ENCODE results near the gene MAGIX.
A peak's percentile ranks its signal among the peaks of the same experiment; 100 is the strongest.
"Not testable (repeated sequence)": the region's sequence is repeated elsewhere in the genome, so short reads cannot be mapped to it uniquely, and the experiment has no call there.

The MAGIX gene

DNA sequence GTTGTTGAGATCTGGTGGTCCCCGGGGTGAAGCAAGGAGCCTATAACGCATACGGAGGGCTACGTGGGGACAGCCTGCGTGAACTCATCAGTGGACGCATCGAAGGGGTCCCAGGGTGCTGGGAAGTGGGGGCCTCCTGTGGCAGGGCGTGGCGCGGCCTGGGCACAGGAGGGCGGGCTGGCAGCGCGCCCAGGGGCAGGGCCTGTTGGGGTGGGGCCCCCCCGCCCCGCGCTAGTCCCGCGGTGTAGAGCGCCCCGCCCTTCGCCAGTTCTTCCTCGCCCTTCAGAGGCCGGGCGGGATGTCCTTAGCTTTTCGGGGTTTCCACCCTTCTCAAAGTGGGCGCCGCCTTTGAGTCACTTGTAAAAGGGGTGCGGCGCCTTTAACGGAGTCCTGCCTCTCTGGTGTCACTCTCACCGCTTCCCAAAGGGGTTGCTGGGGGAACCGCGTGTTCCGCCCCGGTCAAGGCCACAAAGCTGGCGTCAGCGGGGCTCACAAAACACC, 9.8 kb downstream of the MAGIX start:
- no peaks in the 10 kb centered on the region for H3K36me3 ChIP-seq (ENCODE audit: control insufficient read depth, insufficient read depth, low read length)
- H3K27me3 ChIP-seq (ENCODE audit: control insufficient read depth, insufficient read depth, low read length): no peaks in the 10 kb centered on the region

GRCh38 chrX:49173544-49173943, 11.0 kb downstream of the MAGIX start:
- H3K27ac ChIP-seq: not testable (repeated sequence)

More for the DNA sequence above, 9.8 kb downstream of the MAGIX start:
- Histone ChIP-seq H3K4me3 (ENCODE audit: low read depth, low read length) (peak overlapping the region; percentile 59), H3K4me2 (ENCODE audit: low read length) (peak overlapping the region; percentile 79), H3K27ac (peak overlapping the region; percentile 39), H3K9me3 (ENCODE audit: control insufficient read depth, low read length) (no peaks in the 10 kb centered on the region), H3K4me1 (no peaks in the 10 kb centered on the region), H3K79me2 (no peaks in the 10 kb centered on the region), H3K9ac (no peak overlapping the region), H2AFZ (peak overlapping the region; percentile 83)
- TF ChIP-seq, protein P1, sequence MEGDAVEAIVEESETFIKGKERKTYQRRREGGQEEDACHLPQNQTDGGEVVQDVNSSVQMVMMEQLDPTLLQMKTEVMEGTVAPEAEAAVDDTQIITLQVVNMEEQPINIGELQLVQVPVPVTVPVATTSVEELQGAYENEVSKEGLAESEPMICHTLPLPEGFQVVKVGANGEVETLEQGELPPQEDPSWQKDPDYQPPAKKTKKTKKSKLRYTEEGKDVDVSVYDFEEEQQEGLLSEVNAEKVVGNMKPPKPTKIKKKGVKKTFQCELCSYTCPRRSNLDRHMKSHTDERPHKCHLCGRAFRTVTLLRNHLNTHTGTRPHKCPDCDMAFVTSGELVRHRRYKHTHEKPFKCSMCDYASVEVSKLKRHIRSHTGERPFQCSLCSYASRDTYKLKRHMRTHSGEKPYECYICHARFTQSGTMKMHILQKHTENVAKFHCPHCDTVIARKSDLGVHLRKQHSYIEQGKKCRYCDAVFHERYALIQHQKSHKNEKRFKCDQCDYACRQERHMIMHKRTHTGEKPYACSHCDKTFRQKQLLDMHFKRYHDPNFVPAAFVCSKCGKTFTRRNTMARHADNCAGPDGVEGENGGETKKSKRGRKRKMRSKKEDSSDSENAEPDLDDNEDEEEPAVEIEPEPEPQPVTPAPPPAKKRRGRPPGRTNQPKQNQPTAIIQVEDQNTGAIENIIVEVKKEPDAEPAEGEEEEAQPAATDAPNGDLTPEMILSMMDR (IDR thresholded peaks at IDR 0.05): no peak

DNA sequence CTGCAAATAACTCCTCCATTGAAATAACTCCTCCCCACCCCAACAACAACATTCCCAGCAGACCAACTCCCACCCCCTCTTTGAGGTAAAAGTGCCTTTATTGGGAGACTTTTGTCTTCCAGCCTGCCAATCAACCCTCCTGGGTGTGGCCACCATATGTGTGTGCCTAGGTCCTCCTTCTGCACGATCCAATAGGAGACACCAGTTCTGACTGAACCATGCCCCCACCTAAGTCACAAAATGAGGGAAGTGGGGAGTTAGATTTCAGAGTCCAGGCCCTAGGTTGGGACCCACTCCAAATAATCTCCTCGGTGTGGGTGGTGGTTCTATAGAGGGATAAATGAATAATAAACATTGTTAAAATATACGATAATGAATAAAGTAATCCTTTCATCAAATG, 12.2 kb downstream of the MAGIX start:
- no peak overlapping the region for H3K4me3 ChIP-seq (ENCODE audit: low read depth, low read length)
- no peaks in the 10 kb centered on the region for H3K36me3 ChIP-seq (ENCODE audit: control insufficient read depth, insufficient read depth, low read length)
- no peak overlapping the region for H2AFZ ChIP-seq
- no peaks in the 10 kb centered on the region for H3K9me3 ChIP-seq (ENCODE audit: control insufficient read depth, low read length)
- H3K4me1 ChIP-seq: no peaks in the 10 kb centered on the region
- TF ChIP-seq, protein P1 (IDR thresholded peaks at IDR 0.05): no peak
- H3K27ac ChIP-seq: no peak overlapping the region
- H3K4me2 ChIP-seq (ENCODE audit: low read length): no peak overlapping the region
- no peak overlapping the region for H3K9ac ChIP-seq
- H3K79me2 ChIP-seq: no peaks in the 10 kb centered on the region
- no peaks in the 10 kb centered on the region for H3K27me3 ChIP-seq (ENCODE audit: control insufficient read depth, insufficient read depth, low read length)

More at GRCh38 chrX:49173544-49173943, 11.0 kb downstream of the MAGIX start:
- H3K9ac ChIP-seq; H3K4me3 ChIP-seq (ENCODE audit: low read depth, low read length); H3K36me3 ChIP-seq (ENCODE audit: control insufficient read depth, insufficient read depth, low read length); H3K79me2 ChIP-seq; H2AFZ ChIP-seq; H3K4me2 ChIP-seq (ENCODE audit: low read length); H3K4me1 ChIP-seq; H3K9me3 ChIP-seq (ENCODE audit: control insufficient read depth, low read length); H3K27me3 ChIP-seq (ENCODE audit: control insufficient read depth, insufficient read depth, low read length): not testable (repeated sequence)

DNA sequence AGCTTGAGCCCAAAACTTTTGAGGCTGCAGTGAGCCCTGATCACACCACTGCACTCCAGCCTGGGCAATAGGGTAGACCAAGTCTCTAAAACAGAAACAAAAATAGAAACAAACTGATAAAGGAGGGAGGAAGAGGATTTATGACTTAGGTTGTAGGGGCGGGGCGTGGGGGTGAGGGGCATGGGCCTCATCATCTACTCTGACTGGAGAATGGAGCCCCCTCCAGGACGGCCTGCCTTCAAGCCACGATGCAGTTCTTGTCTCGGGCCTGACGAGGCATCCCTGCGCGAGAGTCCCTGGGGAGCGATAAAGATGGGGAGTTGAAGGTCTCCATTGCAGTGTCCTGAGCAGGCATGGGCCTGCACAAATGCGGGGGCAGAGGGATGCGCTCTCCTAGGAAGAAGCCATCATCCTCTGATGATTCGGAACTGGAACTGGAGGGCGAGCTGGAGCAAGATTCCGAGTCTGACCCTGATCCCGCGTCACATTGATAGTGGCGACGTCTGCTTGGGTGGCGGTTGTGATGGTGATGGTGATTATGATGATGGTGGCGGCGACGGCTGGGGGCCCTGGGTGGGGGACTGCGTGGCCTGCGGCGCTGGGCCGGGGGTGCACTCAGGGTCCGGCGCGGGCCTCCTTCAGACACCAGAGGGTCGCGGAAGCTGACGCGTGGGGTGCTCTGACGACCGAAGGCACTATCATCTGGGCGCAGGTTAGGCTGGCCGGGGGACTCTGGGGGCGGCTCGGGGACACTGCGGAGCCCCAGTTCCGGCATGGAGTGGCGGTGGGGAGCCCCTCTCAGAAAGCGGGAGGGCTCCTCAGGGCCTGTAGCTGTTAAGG, 13.1 kb downstream of the MAGIX start:
- Histone ChIP-seq H3K27ac (no peak overlapping the region), H3K9ac (no peak overlapping the region), H3K27me3 (ENCODE audit: control insufficient read depth, insufficient read depth, low read length) (no peaks in the 10 kb centered on the region), H3K36me3 (ENCODE audit: control insufficient read depth, insufficient read depth, low read length) (no peaks in the 10 kb centered on the region), H3K9me3 (ENCODE audit: control insufficient read depth, low read length) (no peaks in the 10 kb centered on the region), H3K4me1 (no peaks in the 10 kb centered on the region), H3K4me3 (ENCODE audit: low read depth, low read length) (no peak overlapping the region), H2AFZ (no peak overlapping the region), H3K4me2 (ENCODE audit: low read length) (no peak overlapping the region), H3K79me2 (no peaks in the 10 kb centered on the region)
- TF ChIP-seq, protein P1 (IDR thresholded peaks at IDR 0.05): no peak

DNA sequence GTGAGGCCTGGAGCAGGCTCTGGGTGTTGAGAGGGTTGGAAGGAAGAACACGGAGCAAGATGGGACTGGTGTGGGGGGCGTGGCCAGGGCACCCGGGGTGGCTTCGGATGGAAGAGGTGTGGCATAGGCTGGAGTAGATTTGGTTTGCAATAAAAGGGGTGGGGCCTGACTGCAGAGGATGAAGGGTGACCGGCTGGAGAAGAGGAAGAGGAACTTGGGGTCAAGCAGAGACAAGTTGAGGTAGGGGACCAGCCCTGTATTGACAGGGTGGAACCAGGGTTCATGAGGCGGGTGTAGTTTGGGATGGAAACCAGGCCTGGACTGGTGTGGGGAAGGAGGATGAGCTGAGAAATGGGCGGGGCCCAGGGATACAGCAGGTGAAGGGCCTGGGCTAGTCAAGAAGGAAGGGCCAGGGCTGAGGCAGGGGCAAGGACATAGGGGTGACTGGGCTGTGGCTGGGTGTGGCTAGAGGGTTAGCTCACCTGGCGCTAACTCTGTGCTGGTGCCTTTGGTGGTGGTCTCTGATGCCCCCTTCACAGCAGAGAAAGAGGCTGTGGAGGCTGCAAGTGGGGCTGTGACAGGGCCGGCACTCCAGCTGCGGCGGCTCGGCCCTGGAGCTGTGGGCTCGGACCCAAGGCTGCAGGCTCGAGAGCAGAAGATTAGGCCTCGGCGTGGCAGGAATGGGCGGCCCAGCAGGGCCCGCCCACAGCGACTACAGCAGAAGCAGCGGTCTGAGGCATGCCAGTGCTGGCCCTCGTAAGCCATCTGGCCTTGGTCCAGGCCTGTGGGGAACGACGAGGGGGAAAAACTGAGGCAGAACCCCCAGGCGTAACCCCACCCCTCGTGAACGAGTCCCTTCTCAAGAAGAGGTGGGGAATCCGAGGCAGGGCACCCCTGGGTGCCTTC, 14.1 kb downstream of the MAGIX start:
- TF ChIP-seq, protein P1 (IDR thresholded peaks at IDR 0.05): no peak
- H3K9me3 ChIP-seq (ENCODE audit: control insufficient read depth, low read length): no peaks in the 10 kb centered on the region
- no peak overlapping the region for H3K4me3 ChIP-seq (ENCODE audit: low read depth, low read length)
- H2AFZ ChIP-seq: no peak overlapping the region
- H3K4me1 ChIP-seq: no peaks in the 10 kb centered on the region
- H3K9ac ChIP-seq: no peak overlapping the region
- no peak overlapping the region for H3K4me2 ChIP-seq (ENCODE audit: low read length)
- no peaks in the 10 kb centered on the region for H3K79me2 ChIP-seq
- no peaks in the 10 kb centered on the region for H3K36me3 ChIP-seq (ENCODE audit: control insufficient read depth, insufficient read depth, low read length)
- no peaks in the 10 kb centered on the region for H3K27me3 ChIP-seq (ENCODE audit: control insufficient read depth, insufficient read depth, low read length)
- no peak overlapping the region for H3K27ac ChIP-seq

Data from parathyroid adenoma (tissue), 2 donors.